Testis (tissue), 2 donors: ENCODE measurements around the gene TRMT11.

ENCODE experiments used
- POLR2A ChIP-seq: fragments of 450-650 bp; IDR thresholded peaks from one replicate; pipeline ENCODE4 v1.6.1; 2017; ENCODE audit warnings: antibody characterized with exemption, mild to moderate bottlenecking, moderate library complexity
- TF ChIP-seq, protein P1 (sequence below), 3 experiments: fragments of 450-650 bp in 2 of 3; fragments of 200-600 bp in 1 of 3; sonication (generic) in 1 of 3; IDR thresholded peaks; one replicate each; pipeline ENCODE4 v1.5.1; 2016 to 2019; ENCODE audit warnings: antibody characterized with exemption in 3 of 3, mild to moderate bottlenecking in 2 of 3, moderate library complexity in 1 of 3

DNA sequence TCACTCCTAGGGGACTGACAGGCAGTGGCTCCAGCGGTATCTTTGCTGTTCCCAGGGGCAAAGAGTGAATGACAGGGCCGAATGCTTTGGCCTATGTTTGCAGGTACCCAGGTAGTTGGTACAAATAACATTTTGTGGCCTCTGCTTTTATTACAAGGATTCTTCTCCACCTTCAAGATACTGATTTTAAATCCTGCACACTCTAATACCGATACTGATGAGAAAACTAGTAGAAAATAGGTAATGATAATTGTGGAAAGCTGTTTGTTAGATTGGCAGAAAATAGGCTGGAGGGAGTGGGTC lies 29.0 kb upstream of the TRMT11 start:
- TF ChIP-seq, protein P1, sequence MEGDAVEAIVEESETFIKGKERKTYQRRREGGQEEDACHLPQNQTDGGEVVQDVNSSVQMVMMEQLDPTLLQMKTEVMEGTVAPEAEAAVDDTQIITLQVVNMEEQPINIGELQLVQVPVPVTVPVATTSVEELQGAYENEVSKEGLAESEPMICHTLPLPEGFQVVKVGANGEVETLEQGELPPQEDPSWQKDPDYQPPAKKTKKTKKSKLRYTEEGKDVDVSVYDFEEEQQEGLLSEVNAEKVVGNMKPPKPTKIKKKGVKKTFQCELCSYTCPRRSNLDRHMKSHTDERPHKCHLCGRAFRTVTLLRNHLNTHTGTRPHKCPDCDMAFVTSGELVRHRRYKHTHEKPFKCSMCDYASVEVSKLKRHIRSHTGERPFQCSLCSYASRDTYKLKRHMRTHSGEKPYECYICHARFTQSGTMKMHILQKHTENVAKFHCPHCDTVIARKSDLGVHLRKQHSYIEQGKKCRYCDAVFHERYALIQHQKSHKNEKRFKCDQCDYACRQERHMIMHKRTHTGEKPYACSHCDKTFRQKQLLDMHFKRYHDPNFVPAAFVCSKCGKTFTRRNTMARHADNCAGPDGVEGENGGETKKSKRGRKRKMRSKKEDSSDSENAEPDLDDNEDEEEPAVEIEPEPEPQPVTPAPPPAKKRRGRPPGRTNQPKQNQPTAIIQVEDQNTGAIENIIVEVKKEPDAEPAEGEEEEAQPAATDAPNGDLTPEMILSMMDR (IDR thresholded peaks at IDR 0.05) = no peak
- TF ChIP-seq POLR2A = no peak
